HG02973 (cell line): ENCODE data around the gene TMEM131.
"Not testable (repeated sequence)": the region's sequence is repeated elsewhere in the genome, so short reads cannot be mapped to it uniquely, and the experiment has no call there.

Experiments
- ATAC-seq: cut with Tn5 transposase; IDR thresholded peaks from one replicate; pipeline ENCODE4 v1.9.1; 2021; ENCODE audit warnings: moderate library complexity; ENCODE audit not compliant: unreplicated experiment

Gene TMEM131

GRCh38 chr2:97963079-97963406, 32.7 kb downstream of the TMEM131 start:
- peak; percentile 7 for ATAC-seq

GRCh38 chr2:97961534-97961933, 34.2 kb downstream of the TMEM131 start:
- ATAC-seq, result no peak

DNA sequence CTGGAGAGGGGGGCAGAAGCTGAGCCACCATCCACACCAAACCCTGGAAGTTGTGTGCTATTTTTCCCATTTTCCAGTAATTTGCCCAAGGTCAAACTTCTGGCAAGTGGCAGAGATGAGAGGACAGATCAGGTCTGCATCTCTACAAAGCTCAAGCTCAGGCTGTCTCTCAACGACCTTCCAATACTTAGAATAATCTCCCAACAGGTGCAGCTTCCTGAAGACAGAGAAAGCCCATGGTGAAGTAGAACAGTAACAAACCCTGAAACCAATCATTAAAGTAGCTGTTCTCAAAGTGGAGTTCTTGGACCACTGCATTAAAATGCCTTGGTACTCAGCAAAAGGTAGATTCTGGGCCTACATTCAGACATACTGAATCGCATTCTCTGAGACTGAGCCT, 37.6 kb downstream of the TMEM131 start:
- ATAC-seq, result no peak

- no peak for ATAC-seq
Observed at GRCh38 chr2:97957432-97958183, 38.1 kb downstream of the TMEM131 start.

DNA sequence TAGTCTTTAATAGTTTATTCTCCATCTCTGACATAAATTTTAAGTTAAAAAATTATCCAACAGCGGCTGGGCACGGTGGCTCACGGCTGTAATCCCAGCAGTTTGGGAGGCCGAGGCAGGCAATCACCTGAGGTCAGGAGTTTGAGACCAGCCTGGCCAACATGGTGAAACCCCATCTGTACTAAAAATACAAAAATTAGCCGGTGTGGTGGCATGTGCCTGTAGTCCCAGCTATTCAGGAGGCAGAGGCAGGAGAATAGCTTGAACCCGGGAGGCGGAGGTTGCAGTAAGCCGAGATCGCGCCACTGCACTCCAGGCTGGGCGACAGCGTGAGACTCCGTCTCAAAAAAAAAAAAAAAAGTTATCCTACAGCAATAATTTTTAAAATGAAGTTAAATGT, 39.0 kb downstream of the TMEM131 start:
- ATAC-seq, result not testable (repeated sequence)

GRCh38 chr2:97953853-97954252, 41.9 kb downstream of the TMEM131 start:
- ATAC-seq, result no peak

DNA sequence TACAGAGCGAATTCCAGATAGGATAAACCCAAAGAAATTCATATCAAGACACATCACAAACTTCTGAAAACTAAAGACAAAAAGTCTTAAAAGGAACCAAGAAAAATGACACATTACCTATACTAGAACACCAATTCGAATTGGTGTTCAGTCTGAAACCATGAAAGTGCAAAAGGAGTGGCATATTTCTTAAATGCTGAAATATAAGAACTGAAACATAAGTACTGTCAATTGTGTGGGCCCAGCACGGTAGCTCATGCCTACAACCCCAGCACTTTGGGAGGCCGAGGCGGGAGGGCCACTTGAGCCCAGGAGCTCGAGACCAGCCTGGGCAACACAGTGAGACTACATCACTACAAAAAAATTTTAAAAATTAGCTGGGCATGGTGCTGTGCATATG, 43.4 kb downstream of the TMEM131 start:
- no peak for ATAC-seq

DNA sequence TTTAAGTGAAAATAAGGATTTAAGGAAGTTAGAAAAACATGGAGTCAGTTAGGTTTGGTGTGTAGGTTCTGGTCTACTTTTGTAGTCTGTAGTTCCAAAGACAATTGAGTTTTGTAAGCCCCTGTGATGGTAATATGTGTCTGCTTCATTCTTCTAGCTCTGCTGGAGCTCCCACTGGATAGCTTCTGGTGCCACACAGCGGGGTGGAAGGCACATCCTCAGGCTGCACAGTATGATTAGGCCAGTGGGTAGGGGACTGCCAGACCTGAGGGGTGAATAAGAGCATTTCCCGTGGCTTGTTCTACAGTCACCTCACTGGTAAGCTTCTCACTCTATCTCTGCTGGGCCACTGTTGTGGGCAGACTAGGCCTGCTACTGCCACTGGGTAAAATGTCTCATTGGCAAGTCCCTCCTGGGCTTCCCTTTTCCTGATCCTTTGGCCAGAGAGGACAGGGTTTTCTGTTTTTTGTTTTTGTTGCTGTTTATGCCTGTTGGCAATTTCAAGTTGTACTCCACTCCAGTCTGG, 44.5 kb downstream of the TMEM131 start:
- no peak for ATAC-seq

GRCh38 chr2:97950329-97951154, 45.2 kb downstream of the TMEM131 start:
- no peak for ATAC-seq

DNA sequence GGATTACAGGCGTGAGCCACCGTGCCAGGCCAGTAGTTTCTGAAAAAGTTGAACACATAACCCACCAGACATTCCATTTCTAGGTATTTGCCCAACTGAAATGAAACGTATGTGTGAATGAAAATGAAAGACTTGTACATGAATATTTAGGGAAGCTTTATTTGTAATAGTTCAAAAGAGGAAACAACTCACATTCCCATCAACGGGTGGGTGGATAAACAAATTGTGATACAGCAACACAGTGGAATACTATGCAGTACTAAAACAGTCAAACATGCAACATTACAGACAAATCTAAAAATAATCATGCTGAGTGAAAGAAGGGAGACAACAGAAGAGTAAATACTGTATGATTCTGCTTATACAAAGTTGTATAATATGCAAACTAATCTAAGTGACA, 46.8 kb downstream of the TMEM131 start:
- no peak for ATAC-seq

DNA sequence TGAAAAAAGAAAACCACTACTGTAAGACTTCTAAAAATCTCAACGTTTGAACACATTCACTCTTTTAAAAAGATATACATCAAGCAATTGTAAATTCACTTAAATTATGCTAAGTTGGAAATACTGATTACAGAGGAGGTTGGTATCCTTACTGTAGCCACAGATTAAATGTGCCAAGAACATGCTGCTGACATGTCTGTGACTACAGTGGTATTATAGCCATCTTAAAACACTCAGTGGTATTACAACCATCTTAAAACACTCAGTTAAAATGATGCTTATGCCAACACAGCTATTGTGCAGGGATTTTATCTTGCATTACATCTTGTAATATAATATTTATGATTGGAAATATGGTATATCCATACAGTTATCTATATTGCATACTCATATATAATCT, 50.0 kb downstream of the TMEM131 start:
- no peak for ATAC-seq

- ATAC-seq, result no peak
Observed at GRCh38 chr2:97936881-97937280, 58.9 kb downstream of the TMEM131 start.

DNA sequence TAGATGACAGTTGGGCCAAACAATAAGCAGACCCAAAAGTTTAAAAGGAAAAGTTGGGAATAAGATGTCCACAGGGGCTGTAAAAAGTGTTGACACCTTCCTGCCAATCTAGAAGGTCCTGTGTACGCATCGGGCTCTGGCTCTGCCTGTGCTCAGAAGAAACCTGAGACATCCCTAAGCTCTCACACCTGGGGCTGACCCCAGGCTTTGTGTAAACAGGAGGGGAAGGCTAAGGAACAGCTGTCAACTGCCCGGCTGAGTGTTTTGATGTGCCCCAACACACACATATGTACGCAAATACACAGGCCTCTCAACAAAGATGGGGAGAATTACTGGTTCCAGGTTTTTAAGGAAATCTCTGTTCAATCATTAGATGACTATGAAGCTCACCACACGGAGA, 59.5 kb downstream of the TMEM131 start:
- ATAC-seq, result no peak

- no peak for ATAC-seq
Observed at GRCh38 chr2:97935719-97936161, 60.0 kb downstream of the TMEM131 start.

DNA sequence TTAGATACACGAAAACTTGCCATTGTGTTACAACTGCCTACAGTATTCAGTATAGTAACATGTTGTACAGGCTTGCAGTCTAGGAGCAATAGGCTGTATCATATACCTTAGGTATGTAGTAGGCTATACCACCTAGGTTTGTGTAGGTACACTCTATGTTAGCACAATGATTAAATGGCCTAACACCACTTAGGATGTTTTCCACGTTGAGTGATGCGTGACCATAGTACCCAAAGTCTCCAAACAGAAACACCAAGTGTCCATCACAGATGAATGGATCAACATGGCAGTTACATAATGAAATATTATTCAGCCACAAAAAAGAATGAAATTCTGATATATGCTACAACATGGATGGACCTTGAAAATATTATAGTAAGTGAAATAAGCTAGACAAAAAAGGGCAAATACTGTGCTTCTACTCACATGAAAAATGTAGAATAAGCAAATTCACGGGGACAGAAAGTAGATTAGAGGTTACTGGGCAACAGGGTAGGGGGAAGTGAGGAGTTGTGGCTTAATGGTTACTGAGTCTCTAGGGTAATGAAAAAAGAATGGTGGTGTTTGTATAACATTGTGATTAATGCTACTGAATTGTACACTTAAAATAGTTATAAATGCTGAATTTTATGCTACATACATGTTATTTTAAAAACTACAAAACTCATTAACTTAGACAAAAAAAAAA, 62.6 kb downstream of the TMEM131 start:
- ATAC-seq, result peak; percentile 68

DNA sequence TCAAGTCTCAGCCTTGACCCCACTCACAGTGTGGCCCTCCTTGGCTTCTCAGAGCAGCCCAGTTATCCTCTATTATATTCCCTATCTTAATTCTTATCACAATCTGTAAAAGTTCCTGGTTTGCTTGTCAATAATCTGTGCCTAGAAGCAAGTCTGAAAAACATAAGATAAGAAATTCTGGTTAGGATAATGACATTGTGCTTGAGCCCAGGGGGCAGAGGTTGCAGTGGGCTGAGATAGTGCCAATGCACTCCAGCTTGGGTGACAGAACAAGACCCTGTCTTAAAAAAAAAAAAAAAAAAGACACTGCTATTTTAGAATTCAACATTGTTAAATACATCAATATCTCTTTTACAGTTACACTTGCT, 63.9 kb downstream of the TMEM131 start:
- ATAC-seq, result no peak

- no peak for ATAC-seq
Observed at GRCh38 chr2:97931118-97931857, 64.5 kb downstream of the TMEM131 start.

DNA sequence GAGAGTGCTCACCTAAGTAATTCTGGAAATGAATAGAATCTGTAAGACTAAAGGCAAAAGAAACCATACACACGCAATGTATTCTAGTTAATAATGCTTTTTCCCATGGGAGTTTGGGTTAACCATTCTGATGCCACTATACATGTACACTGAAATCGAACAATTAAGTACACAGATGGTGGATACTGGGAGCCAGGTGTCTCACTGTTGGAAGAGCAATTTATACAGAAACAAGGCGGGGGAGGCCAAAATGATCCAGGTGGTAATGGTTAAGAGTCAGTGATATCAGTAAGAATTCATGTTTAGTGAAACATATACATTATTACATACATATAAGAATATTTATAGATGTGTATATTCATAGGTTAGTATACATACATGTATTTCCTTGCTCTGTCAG, 67.2 kb downstream of the TMEM131 start:
- ATAC-seq, result no peak

- ATAC-seq, result no peak
Observed at GRCh38 chr2:97926946-97927345, 68.8 kb downstream of the TMEM131 start.

GRCh38 chr2:97924194-97924593, 71.6 kb downstream of the TMEM131 start:
- no peak for ATAC-seq

GRCh38 chr2:97919858-97920257, 75.9 kb downstream of the TMEM131 start:
- no peak for ATAC-seq
